ENCODE results near the gene GALNT12.

The GALNT12 gene, protein sequence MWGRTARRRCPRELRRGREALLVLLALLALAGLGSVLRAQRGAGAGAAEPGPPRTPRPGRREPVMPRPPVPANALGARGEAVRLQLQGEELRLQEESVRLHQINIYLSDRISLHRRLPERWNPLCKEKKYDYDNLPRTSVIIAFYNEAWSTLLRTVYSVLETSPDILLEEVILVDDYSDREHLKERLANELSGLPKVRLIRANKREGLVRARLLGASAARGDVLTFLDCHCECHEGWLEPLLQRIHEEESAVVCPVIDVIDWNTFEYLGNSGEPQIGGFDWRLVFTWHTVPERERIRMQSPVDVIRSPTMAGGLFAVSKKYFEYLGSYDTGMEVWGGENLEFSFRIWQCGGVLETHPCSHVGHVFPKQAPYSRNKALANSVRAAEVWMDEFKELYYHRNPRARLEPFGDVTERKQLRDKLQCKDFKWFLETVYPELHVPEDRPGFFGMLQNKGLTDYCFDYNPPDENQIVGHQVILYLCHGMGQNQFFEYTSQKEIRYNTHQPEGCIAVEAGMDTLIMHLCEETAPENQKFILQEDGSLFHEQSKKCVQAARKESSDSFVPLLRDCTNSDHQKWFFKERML

DNA sequence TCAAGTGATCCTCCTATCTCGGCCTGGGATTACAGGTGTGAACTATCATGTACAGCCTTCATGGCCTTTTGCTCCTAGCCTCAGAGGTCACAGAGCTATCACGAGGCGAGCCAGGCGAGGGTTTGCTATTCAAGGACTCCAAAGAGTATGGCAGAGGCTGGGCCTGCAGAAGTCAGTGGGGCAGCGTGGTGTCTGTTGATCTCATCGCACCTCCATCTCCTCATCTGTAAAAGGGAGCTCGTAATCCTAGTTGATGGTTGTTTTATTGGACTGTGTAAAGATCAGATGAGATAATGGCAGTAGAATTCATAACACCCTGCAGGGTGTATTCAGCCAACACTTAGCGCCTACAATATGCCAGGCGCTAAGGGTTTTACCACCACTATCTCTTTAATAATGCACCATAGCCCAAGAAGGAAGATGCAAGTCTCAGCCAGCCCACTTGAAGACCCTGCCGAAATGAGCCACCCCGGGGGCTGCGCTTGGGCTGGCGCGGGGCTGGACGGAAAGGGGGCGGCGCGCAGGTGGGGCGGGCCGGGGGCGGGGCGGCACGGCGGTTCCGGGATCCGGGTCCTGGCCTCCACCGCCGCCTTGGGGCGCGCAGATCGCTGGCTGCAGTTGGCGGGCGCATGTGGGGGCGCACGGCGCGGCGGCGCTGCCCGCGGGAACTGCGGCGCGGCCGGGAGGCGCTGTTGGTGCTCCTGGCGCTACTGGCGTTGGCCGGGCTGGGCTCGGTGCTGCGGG lies at the start of gene GALNT12:
GALNT12 (plus strand) TSS at position 601 of the 744 bp plus-strand sequence; CDS start at position 630, 29 bp downstream.
- peak; percentile 57 for DNase-seq

DNA sequence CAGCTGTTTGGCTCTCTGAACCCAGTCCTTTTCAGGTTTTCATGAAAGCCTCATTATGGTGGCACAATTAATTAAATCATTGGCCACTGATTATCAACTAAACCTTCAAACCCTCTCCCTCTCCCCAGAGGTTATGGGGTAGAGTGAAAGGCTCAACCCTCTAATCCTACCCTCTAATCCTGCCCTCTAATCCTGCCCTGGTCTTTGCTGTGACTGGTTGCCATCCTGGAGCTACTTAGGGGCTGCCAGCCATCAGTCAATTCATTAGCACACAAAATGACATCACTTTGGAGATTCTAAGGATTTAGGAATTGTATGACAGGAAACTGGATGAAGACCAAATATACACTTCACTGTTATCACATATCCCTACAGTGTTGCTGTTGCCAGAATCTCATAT lies 47.2 kb upstream of the GALNT12 start:
- no peak for DNase-seq

DNA sequence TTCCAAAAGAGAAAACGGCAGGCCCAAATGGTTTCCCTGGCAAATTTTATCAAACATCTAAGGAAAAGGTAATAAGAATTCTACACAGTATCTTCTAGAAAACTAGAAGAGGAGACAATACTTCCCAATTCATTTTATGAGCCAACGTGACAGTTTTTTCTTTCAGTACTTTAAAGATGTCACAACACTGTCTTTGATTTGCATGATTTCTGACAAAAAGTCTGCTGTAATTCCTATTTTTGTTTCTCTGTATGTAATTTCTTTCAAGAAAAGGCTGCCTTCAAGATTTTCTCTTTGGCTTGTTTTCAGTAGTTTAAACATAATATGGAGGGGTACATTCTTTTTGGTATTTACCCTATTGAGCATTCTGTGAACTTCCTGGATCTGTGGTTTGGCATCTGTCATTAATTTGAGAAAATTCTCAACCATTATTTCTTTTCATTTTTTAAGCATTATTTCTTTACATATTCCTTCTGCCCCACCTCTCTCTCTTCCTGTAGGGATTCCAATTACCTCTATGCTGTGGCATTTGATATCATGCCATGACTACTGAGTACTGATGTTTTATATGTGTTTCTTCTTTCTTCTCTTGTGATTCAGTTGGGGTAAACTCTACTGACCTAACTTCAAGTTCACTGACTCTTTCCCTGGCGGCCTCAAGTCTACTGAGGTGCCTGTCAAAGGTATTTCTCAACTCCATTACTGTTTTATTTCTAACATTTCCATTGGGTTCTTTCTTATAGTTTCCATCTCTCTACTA lies 43.3 kb upstream of the GALNT12 start:
- DNase-seq, result no peak

DNA sequence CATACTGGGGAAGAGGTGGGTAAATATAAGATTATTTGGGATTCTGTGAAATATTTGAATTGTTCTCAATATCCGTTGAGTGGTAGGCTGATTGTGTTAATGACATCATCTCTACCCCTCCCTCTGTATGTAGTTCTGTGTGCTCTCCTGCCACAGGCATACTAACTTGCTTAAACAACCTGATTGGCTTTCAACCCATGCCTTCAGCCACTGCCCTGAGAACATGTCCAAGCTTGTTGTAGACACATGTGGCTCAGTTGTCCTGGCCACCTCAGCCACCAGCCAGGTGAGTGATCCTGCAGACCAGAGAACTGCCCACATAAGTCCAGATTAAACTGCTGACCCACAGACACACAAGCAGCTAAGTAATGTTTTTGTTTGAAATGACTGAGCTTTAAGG lies 42.2 kb upstream of the GALNT12 start:
- DNase-seq, result no peak

DNA sequence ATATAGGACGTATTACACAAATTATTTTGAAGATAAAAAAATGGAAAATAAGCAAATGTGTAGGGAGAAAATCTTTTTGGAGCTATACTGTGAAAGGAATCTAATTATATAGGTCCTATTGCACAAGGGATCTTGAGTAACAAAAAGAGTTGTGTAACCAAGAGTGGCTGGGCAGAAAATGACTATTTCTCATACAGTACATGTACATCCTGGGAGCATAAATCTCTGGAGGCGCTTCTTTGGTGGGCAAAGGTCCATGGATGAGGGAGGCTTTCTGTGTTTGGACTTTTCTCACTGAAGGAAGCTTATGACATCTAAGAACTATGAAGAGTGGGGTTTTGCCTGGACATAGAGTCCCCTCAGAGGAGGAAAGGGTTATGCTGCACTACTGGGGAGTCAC lies 40.9 kb upstream of the GALNT12 start:
- DNase-seq, result no peak

DNA sequence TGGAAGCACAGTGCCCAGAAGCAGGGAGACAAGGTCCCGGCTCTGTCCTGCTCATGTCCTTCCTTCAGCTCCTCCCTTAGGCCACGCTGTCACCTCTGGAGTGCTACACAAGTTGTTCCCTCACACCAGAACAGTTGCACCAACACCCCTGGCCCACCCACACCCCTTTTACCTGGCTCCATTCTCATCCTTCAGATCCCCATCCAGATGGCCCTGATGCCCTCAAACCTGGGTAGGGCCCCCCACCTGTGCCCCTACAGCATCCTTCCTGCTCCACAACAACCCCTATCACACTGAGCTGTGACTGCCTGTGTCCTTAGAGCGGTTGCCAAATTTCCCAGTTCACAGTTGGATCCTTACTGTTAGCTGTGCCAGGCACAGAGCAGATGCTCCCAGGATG lies 40.3 kb upstream of the GALNT12 start:
- no peak for DNase-seq

DNA sequence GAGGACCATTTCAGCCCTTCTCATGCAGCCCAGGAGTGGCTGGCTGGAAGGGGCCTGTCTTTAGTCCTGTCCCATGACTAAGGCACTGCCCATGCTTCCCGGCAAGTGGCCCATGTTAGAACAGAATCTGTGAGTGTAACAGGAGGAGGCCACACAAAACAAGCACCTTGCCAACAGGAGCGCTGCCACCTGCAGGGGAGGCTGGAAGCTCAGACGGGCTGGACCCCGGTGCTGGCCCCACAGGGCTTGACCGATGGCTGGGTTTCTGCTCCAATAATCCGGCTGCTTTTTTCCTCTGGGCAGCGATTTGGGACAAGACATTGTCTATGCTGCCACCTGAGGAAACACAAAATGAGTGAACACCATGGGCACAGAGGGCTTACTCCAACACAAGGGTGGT lies 39.6 kb upstream of the GALNT12 start:
- no peak for DNase-seq

DNA sequence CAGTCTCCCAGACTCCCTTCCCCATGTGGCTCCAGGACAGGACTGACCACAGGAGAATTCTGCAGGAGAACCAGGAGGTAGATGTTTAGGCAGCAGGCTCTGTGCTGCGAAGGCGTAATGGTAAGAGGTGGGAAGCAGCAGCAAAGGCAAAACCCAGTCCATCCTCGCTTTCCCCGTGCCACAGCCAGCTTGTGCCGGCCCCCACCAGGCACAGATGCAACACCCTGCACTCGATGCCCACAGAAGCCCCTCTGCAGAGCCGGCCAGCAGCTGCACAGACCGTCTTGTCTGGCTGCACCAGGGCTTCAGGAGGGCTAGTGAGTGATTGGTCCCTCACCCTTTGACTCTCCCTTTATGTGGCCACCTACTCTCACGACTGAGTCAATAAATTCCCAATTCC lies 39.1 kb upstream of the GALNT12 start:
- no peak for DNase-seq

DNA sequence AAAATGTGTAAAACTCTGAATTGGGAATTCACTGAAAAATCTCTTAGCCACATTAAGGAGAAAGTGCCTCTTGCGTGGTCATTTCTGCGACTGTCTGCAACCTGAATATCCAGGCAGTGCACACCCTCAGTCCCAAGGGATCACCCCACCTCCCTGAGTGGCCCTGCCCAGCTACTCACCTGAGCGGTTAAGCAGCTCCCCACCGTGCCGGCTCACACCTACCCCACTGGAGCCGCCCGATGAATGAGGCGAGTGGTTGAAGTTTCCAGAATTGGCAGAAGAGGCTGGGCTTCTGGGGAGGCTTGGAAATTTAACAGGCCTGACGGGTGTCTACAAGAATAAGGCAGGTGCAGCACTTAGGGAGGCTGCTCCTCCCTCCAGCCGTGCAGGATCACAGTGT lies 36.8 kb upstream of the GALNT12 start:
- no peak for DNase-seq

DNA sequence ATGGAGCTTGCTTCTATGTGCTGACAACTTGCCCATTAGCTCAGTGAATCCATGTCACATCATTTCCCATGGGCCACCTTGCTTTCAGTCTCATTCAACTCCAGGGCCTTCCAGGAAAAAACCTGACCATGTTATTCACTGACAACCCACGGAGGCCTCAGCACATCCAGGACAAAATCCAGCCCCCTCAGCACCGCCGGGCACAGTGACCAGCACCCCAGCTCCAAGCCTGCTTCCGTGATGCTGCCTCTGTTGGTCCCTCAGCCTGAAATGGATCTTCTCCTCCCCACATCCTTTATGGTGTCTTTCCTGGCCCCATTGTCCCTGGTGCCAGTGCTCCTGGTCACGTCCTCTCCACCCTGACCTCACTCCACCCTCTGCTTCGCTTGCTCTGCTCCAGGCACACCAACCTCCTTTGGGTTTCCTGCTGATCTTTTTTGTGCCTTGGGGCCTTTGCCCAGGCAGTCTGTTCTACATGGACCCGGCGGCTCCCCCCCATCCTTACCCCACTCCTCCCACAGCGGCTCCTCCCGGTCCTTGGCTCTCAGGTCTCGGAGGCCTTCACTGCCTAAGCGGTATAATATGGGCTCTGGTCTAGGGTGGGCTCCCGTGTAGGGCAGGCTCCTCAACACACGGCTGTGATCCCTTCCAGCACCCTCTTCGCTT lies 36.1 kb upstream of the GALNT12 start:
- no peak for DNase-seq

DNA sequence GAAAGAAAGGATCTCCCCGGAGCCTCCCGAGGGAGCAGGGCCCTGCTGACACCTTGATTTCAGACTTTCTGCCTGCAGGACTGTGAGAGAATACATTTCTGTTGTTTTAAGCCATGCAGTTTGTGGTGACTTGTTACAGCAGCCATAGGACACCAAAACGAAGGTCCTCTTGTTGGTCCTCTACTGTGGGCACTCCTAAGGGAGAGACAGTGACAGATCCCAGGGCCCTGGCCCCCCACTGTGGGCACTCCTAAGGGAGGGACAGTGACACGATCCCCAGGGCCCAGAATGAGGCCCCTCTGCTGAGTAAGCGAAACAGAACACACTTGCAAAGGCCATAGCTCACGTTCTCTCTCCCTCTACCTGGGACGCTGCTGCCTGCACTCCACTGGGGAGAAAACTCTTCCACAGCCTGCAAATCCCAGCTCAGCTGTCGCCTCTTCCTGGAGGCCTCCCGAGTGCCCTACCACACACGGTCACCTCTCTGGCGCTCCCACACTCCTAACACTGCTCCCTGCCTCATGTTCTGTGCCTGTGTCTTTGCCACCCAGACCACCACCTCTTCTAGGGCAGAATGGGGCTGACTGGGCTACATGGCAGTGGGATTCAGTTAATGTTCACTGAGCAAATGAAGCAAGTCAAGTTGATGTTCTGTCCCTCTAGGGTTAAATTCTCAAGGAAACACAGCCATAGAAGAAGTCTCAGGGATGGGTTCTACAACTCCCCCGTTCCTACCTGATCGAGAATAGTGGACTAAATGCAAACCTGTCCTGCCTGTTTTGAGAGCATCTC lies 34.9 kb upstream of the GALNT12 start:
- no peak for DNase-seq

DNA sequence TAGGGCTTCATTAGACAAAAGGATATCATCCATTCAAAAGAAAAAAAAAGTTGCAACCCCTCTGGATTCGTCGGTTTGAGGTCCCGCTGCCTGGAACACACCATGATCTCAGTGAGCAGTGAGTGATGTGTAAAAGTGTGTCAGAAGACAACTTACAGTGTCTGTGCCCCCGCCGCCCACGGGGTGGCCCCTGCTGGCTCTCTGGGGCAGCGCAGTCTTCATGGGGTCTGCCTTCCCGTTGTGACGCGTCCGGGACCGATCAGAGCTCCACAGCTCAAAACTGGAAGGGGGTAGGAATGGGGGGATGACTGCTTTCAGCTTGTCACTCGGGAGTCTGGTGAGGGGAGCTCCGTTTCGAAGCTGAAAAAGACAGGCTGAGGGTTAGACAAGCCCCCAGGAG lies 33.7 kb upstream of the GALNT12 start:
- no peak for DNase-seq

DNA sequence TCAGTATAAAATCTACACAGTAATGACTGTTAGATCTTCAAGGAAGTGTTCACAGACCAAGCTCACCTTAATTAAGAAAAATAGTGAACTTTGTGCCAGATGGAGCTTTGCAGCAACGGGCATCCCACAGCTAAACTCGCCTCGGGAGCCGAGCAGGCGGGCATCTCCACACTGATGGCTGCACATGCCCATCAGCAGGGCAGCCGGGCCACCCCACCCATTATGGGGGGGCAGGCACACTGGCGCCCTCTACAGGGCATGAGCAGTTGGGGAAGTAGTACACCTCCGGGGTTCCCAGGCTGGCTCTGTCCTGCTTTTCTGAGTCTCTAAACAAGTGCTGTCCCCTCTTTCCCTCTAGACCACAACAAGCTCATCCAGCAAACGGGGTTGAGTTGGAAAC lies 32.7 kb upstream of the GALNT12 start:
- DNase-seq, result peak; percentile 18

DNA sequence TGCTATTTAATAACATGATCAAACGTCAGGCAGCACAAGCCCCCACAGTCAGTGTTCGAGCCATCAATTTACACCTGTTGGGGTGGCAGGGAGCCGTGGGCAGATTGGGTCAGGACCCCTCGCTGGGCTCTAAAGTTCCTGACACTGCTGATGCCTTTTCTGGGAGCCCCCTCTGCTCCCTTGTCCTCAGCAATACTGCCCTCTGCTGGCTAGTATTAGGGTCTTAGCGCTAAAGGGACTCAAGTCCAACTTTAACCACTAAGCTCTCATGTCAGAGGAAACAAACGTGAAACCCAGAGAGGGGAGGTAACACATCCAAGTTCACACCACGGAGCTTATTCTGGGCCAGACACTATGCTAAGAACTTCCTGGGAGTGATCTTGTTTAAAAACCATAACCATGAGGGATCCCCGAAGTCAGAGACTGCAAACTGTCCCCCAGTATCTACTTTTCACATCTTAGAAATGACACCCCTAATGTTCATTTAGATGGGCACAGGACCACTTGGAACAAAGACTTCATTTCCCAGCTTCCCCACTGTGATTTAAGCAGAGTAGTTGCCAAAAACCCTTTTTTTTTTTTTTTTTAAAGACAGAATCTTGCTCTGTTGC lies 31.5 kb upstream of the GALNT12 start:
- DNase-seq, result peak; percentile 38

DNA sequence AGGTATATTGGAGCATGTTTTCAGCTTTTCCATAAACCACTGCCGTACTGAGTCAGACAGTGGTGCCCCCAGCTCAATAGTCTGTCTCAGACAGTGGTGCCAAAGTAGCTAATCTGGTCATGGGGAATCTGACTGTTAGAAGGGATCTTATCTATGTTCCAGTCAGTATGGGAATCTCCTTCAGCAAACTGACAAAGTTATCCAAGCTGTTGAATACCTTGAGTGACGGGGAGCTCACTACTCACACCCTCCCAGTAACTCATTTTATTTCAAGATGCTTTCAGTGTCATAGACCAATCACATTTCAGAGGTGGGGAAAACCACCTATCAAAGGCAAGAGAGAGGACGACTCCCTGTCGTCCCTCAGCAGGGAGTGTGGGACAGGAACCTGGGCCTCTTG lies 29.9 kb upstream of the GALNT12 start:
- DNase-seq, result no peak

DNA sequence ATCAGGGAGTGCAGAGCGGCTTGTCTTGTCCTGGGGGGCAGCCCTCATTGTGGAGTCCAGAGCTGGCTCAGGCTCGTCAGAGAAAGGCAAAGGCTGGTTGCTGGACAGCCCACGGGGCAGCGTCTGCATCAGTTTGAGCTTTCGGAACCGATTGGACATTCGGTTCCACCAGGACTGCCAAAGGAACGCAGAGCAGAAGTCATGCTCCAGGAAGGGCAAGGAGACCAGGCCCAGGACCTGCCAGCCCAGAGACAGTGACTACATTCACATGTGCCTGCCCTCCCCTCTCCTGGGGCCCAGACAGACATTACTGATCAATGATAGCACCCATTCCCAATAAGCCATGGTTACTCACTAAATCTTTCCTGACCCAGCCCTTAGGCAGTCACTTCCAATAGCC lies 29.2 kb upstream of the GALNT12 start:
- DNase-seq, result no peak

DNA sequence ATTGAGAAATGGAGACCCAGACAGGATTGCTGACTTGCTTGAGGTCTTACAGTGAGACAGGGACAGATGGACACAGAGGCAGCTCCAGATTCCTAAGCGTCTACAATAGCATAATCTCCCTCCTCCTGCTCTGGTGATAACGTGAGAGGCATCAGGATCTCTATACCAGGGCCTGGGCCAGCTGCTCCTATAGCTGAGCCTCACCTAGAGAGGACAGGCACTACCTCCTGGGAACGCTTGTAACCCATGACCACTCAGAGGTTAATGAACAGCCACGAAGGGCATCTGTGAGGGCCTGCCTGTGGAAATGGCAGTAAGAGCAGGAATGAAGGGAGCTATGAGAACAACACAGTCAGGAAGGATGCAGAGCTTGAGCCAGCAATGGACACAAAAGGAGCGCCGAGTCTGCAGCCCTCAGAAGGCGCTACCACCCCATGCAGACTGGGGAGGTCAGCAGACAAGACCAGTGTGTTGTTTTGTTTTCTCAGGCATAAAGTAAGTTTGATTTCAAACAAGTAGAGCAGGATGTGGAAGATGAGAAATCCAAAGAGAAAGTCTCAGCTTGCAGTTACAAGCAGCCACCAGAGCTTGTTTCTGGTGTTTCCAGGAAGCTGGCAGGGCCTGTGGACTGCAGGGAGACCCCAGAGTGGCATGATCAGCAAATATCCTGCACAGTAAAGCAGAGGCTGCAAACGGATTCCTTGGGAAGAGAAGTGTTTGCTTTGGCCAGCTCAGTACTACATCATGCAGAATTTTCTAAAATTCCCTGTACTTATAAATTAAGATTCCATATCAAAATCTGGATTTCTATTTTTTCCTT lies 28.5 kb upstream of the GALNT12 start:
- DNase-seq, result no peak

DNA sequence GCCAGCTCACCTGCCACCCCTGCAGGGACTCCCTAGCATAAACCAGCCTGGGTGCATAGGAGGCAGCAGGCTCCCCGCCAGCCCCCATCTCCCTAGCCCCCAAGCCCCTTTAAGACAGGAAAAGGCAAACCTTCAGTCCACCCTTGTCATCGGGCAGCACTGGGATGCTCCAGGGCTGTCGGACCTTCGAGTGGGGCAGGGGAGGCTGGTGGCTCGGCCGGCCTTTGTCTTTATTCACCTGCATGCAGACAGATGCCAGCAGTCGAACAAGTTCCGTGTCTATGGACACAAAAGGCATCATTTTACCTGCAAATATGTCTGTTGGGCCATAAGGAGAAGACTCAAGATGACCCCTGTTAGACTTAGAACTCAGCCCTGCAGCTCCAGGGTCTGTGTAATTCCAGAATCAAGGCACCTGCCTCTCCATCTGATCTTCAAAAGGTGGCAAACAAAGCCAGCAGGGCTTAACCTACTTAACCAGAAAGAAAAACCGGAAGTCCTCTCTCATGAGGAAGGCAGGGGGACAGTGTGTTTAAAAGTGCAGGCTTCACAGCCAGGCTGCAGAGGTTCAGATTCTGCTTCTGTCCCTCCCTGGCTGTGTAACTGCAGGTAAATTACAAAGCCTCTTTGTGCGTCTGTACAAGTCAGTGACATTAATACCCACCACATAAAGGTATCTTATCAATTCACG lies 27.3 kb upstream of the GALNT12 start:
- no peak for DNase-seq

DNA sequence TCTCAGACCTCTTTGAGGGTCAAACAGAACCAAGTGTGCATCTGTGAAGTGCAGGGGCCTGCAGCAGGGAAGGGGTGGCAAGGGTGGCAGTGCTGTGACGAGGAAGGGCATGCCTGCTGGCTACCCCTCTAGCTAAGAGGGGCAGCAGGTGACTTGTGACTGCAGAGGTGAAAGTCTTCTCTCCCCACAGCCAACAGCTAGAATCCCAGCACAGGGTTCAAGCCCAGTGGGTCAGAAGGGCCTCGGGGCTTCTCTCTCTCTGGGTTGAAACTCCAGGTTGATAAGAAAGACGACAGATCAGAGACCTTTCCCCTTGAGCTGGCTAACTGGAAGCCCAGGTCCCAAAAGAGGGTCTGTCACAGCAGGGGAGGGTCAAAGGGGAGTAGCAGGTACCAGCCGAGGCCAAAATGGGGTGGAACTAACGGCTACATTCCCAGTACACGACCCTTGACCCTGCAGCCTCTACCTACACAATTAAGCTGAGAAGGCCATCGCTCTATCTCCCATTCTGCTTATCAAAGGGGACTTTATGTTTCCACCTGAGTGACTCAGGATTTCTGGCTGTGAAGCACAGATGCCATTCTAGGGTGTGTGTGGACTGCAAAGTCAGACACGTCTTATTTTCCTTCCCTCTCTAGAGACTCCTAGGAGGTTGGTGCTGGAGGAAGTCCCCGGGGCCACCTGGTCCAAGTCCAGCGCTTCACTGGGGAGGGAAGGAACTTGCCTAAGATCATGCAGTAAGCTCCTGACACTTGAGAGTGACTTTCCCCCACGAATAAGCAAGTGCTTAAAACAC lies 25.7 kb upstream of the GALNT12 start:
- no peak for DNase-seq
